Right lobe of liver (tissue), 6 donors: ENCODE data around the gene GLB1L2. TPM values are rescaled to one million over a fixed set of nuclear protein-coding genes. Genes with fewer than 3 reads are reported as not detected.

ENCODE experiments used
- ATAC-seq, 4 donors: fragments of 200-7000 bp; cut with Tn5 transposase; one replicate each; pipeline ENCODE4 v1.9.1; 2020; ENCODE audit warnings: mild to moderate bottlenecking in 4 of 4, moderate library complexity in 4 of 4
- DNase-seq, 3 donors: peaks; one replicate each; pipeline ENCODE4 v3.0.0-alpha.2; 2020
- H3K27ac ChIP-seq, 3 donors: fragments of 200-600 bp; one replicate each; pipeline ENCODE4 v1.8.0; 2022
- H3K27me3 ChIP-seq, 2 donors: fragments of 200-600 bp; one replicate each; pipeline ENCODE4 v1.8.0; 2022
- H3K36me3 ChIP-seq, 4 donors: fragments of 200-600 bp; sonication (generic) in 1 of 4; one replicate each; pipeline versions ENCODE4 v1.5.1 to v1.8.0; 2017 to 2022; ENCODE audit warnings: control low read depth in 1 of 4
- H3K4me1 ChIP-seq, 4 donors: fragments of 200-600 bp; sonication (generic) in 1 of 4; one replicate each; pipeline versions ENCODE4 v1.5.1 to v1.8.0; 2017 to 2022; ENCODE audit warnings: control low read depth in 1 of 4
- H3K4me3 ChIP-seq, 3 donors: fragments of 200-600 bp; one replicate each; pipeline ENCODE4 v1.8.0; 2022
- H3K9me3 ChIP-seq, 4 donors: fragments of 200-600 bp; sonication (generic) in 1 of 4; one replicate each; pipeline versions ENCODE4 v1.5.1 to v1.8.0; 2017 to 2022; ENCODE audit warnings: control low read depth in 1 of 4
- POLR2A ChIP-seq: fragments of 450-650 bp; IDR thresholded peaks from one replicate; pipeline ENCODE4 v1.6.1; 2017; ENCODE audit warnings: antibody characterized with exemption, mild to moderate bottlenecking
- WGBS: methylation state at CpG from one replicate; pipeline ENCODE4 v1.1.6; 2018; ENCODE audit warnings: low coverage, low lambda C conversion rate; ENCODE audit not compliant: insufficient coverage; ENCODE audit errors: missing lambda C conversion rate; 5-methylcytosine and 5-hydroxymethylcytosine counted together
- intact Hi-C, 2 donors: fragments of 100-400 bp; cut with DNase I; formaldehyde crosslinking; loops; one replicate each; pipeline versions ENCODE4 v1.11.2 to v1.14.1; 2022
- total RNA-seq, 6 experiments: library from RNA; depleted of rRNA in 2 of 6; stranded (reverse); fragments of >200 nt in 2 of 6; fragmentation: NEBNext Ultra II Directional in 3 of 6; extraction: Animal tissue kit (Norgen Biotek cat#: 25700) in 3 of 6; gene quantifications; one replicate each; pipeline versions ENCODE4 v1.1.0 to v1.2.4, GENCODE V29; 2016 to 2023
- TF ChIP-seq, protein P1 (sequence below), 4 donors: fragments of 200-600 bp in 3 of 4; fragments of 450-650 bp in 1 of 4; IDR thresholded peaks; one replicate each; pipeline versions ENCODE4 v1.5.1 to v1.8.0; 2016 to 2022; ENCODE audit warnings: antibody characterized with exemption in 4 of 4, mild to moderate bottlenecking in 2 of 4
- donor health status: DM: no; HTN: yes; CAD: no.
- donor health status: DM: no; HTN: no; CAD: no.
- donor health status: DM: no; HTN: no; CAD: no.
- donor health status: DM: no; HTN: yes; CAD: no.
- donor health status: DM: no; HTN: yes; CAD: no.

Gene GLB1L2
- total RNA-seq, 6 experiments from 2014 or later: 0.12 to 0.68 (median 0.55) TPM

DNA sequence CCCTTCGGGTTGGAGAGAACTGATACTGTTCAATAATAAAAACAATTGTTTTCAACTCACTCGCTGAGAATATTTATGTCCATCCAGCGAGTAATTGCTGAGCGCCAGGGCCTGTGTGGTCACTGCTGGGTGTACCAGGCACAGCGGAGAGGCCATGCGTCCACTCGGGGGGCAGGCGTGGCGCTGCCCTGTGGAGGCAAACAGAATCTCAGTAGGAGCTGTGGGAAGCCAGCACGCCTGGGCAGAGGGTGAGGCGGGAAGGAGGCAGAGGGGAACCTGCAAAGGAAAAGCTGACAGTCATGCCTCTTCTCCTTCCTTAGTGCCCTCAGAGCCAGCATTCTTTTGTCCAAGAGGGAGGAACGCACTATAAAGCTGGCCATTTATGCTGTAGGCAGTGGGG is 44.2 kb upstream of the GLB1L2 start:
- H3K4me1 ChIP-seq: peaks cover 0 to 5% (median 0%) of the 10 kb centered on the region in 4 donors
- H3K4me3 ChIP-seq: no peak overlapping the region
- TF ChIP-seq, protein P1, sequence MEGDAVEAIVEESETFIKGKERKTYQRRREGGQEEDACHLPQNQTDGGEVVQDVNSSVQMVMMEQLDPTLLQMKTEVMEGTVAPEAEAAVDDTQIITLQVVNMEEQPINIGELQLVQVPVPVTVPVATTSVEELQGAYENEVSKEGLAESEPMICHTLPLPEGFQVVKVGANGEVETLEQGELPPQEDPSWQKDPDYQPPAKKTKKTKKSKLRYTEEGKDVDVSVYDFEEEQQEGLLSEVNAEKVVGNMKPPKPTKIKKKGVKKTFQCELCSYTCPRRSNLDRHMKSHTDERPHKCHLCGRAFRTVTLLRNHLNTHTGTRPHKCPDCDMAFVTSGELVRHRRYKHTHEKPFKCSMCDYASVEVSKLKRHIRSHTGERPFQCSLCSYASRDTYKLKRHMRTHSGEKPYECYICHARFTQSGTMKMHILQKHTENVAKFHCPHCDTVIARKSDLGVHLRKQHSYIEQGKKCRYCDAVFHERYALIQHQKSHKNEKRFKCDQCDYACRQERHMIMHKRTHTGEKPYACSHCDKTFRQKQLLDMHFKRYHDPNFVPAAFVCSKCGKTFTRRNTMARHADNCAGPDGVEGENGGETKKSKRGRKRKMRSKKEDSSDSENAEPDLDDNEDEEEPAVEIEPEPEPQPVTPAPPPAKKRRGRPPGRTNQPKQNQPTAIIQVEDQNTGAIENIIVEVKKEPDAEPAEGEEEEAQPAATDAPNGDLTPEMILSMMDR (IDR thresholded peaks at IDR 0.05): no peak
- TF ChIP-seq POLR2A: no peak
- H3K27ac ChIP-seq: no peak overlapping the region
- no peak for ATAC-seq
- no peak for DNase-seq
- no peaks in the 10 kb centered on the region for H3K27me3 ChIP-seq
- intact Hi-C loops: no loop called here
- no peaks in the 10 kb centered on the region for H3K9me3 ChIP-seq
- no peaks in the 10 kb centered on the region for H3K36me3 ChIP-seq
- 88% methylated on average over 11 of the region's 12 CpGs for WGBS

- Histone ChIP-seq H3K4me1 (no peaks in the 10 kb centered on the region), H3K9me3 (no peaks in the 10 kb centered on the region), H3K27me3 (no peaks in the 10 kb centered on the region), H3K36me3 (no peaks in the 10 kb centered on the region), H3K4me3 (no peak overlapping the region), H3K27ac (no peak overlapping the region)
- ATAC-seq (no peak), DNase-seq (no peak)
- WGBS: 79% methylated on average over 7 of the region's 13 CpGs
- TF ChIP-seq, protein P1 (IDR thresholded peaks at IDR 0.05): no peak
- no peak for TF ChIP-seq POLR2A
- intact Hi-C loops: no loop called here
Measured at GRCh38 chr11:134288486-134288885, 43.3 kb upstream of the GLB1L2 start.

- ATAC-seq: no peak
- Histone ChIP-seq H3K36me3 (no peaks in the 10 kb centered on the region), H3K9me3 (no peaks in the 10 kb centered on the region), H3K4me3 (no peak overlapping the region), H3K4me1 (no peaks in the 10 kb centered on the region), H3K27ac (no peak overlapping the region), H3K27me3 (no peaks in the 10 kb centered on the region)
- 35% methylated on average over 4 of the region's 4 CpGs for WGBS
- no peak for DNase-seq
- no peak for TF ChIP-seq POLR2A
- TF ChIP-seq, protein P1 (IDR thresholded peaks at IDR 0.05): no peak
- intact Hi-C loops: no loop called here
Measured at GRCh38 chr11:134289167-134289566, 42.6 kb upstream of the GLB1L2 start.

GRCh38 chr11:134289789-134290188 is 42.0 kb upstream of the GLB1L2 start:
- TF ChIP-seq, protein P1 (IDR thresholded peaks at IDR 0.05): no peak
- no peak for TF ChIP-seq POLR2A
- H3K9me3 ChIP-seq: no peaks in the 10 kb centered on the region
- no peaks in the 10 kb centered on the region for H3K4me1 ChIP-seq
- intact Hi-C loops: no loop called here
- DNase-seq (no peak), ATAC-seq (no peak)
- no peak overlapping the region for H3K27ac ChIP-seq
- no peaks in the 10 kb centered on the region for H3K27me3 ChIP-seq
- WGBS: 33% methylated on average over 1 of the region's 12 CpGs
- no peak overlapping the region for H3K4me3 ChIP-seq
- H3K36me3 ChIP-seq: no peaks in the 10 kb centered on the region

DNA sequence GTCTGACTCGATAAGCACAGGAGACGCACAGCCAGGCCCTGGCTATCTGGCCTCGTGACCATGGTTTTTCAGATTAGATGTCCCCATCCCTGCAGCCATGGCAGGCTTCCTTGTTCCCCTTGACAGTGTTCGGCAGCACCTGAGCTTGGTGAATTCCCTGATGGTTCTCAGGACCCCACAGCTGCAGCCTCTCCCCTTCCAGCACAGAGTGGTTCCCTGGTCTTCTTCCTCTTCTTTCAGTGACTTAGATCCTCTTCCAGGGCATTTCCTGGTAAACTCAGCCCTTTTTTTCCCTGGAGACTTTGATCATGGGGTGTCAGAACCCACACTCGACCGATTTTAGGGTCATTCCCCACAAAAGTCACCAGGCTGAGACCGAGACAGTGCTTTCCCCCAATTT is 41.1 kb upstream of the GLB1L2 start:
- Histone ChIP-seq H3K27ac (no peak overlapping the region), H3K9me3 (no peaks in the 10 kb centered on the region), H3K4me1 (no peaks in the 10 kb centered on the region), H3K4me3 (no peak overlapping the region), H3K27me3 (no peaks in the 10 kb centered on the region), H3K36me3 (no peaks in the 10 kb centered on the region)
- intact Hi-C loops: no loop called here
- TF ChIP-seq POLR2A: no peak
- TF ChIP-seq, protein P1 (IDR thresholded peaks at IDR 0.05): no peak
- 55% methylated on average over 3 of the region's 7 CpGs for WGBS
- DNase-seq (no peak), ATAC-seq (no peak)
